A673 (cell line): ENCODE results near the gene CDHR2.

Experiments
- CTCF ChIP-seq: fragments of 300-800, 200-600 bp; sonication (generic); conservative IDR thresholded peaks from 2 replicates; pipeline ENCODE4 v1.5.1; 2017; ENCODE audit warnings: low read depth, mild to moderate bottlenecking, antibody characterized with exemption, low read length, moderate library complexity, mixed read lengths
- EZH2 ChIP-seq: fragments of 200-600 bp; sonication (generic); IDR thresholded peaks from 2 replicates; pipeline ENCODE4 v1.6.1; 2017; ENCODE audit warnings: borderline replicate concordance, low read depth, mild to moderate bottlenecking, mixed read lengths, antibody characterized with exemption, low read length; ENCODE audit not compliant: poor library complexity, severe bottlenecking

DNA sequence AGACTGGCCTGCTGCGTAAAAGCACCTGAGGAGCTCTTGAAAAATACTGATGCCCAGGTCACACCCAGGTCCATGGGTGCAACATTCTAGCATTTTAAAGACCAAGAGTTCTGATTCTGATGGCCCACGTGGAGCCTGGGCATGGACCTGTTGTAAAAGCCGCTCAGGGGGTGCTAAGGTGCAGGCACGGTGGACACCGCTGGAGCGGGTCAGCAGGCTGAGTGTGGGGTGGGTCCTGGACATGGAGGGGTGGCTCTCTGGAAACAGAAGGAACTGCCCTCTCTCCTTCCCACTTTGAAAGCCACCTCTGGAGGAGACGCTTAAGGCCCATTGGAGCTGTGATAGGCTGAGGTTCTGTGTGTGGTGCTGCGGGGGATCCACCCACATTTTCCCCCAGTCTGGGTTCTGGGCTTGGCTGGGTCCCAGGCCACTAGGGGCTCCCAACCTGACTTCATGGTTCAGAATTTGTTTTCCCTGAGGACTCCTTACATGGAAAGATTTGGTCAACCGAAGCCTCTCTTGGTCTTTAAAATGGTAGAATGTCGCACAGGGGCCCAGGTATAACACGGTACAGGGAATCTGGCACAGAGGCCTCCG is 44.2 kb downstream of the CDHR2 start:
- TF ChIP-seq CTCF, result no peak
- no peak for TF ChIP-seq EZH2
